Immature natural killer cell (primary cell): ENCODE measurements around the gene SLC38A1. TPM values are rescaled to one million over a fixed set of nuclear protein-coding genes. Genes with fewer than 3 reads are reported as not detected.
A peak's percentile ranks its signal among the peaks of the same experiment; 100 is the strongest.

Experiments
- DNase-seq, 3 donors: peaks; one replicate each; pipeline ENCODE4 v3.0.0; 2022; ENCODE audit warnings: mixed read lengths in 1 of 3
- H3K27ac Mint-ChIP-seq, 6 donors: one replicate each; pipeline ENCODE4 v1.8.0; 2020; ENCODE audit warnings: mixed read lengths in 6 of 6, mild to moderate bottlenecking in 5 of 6, inconsistent platforms in 4 of 6, moderate library complexity in 3 of 6
- H3K27me3 Mint-ChIP-seq, 3 donors: one replicate each; pipeline ENCODE4 v1.8.0; 2020 to 2021; ENCODE audit warnings: low read depth in 3 of 3, mild to moderate bottlenecking in 3 of 3, mixed read lengths in 3 of 3, moderate library complexity in 3 of 3, inconsistent platforms in 1 of 3
- H3K36me3 Mint-ChIP-seq, 3 donors: one replicate each; pipeline ENCODE4 v1.8.0; 2020; ENCODE audit warnings: mixed read lengths in 3 of 3, inconsistent platforms in 2 of 3, mild to moderate bottlenecking in 2 of 3
- H3K4me1 Mint-ChIP-seq, 2 donors: one replicate each; pipeline ENCODE4 v1.8.0; 2020; ENCODE audit warnings: inconsistent platforms in 2 of 2, mild to moderate bottlenecking in 2 of 2, mixed read lengths in 2 of 2, moderate library complexity in 1 of 2
- H3K4me3 Mint-ChIP-seq, 5 donors: one replicate each; pipeline ENCODE4 v1.8.0; 2020; ENCODE audit warnings: mild to moderate bottlenecking in 5 of 5, mixed read lengths in 5 of 5, inconsistent platforms in 3 of 5, moderate library complexity in 3 of 5
- H3K9me3 Mint-ChIP-seq, 6 donors: one replicate each; pipeline ENCODE4 v1.8.0; 2020; ENCODE audit warnings: mild to moderate bottlenecking in 6 of 6, mixed read lengths in 6 of 6, inconsistent platforms in 4 of 6, moderate library complexity in 3 of 6
- polyA plus RNA-seq, 3 donors: library from polyadenylated mRNA; unstranded; fragments of 300-500 nt; fragmentation: Illumina TruSeq; gene quantifications; one replicate each; pipeline ENCODE4 v1.2.3, GENCODE V29; 2021

SLC38A1 gene
- polyA plus RNA-seq, 3 donors from 2014 or later = 173 to 234 (median 210) TPM

- no peak overlapping the region for H3K4me3 Mint-ChIP-seq
- H3K9me3 Mint-ChIP-seq = no peaks in the 10 kb centered on the region
- DNase-seq = no peak
- peaks cover 7 to 16% (median 12%) of the 10 kb centered on the region in 3 donors for H3K27me3 Mint-ChIP-seq
- peaks cover 0 to 30% (median 5%) of the 10 kb centered on the region in 3 donors for H3K36me3 Mint-ChIP-seq
- peaks cover 61 to 92% of the 10 kb centered on the region in 2 donors for H3K4me1 Mint-ChIP-seq
- H3K27ac Mint-ChIP-seq = peak overlapping the region in 2 of 6 donors; percentile 15 to 17
Measured at GRCh38 chr12:46240436-46240835, 28.4 kb downstream of the SLC38A1 start.

GRCh38 chr12:46238821-46239220 lies 30.0 kb downstream of the SLC38A1 start:
- H3K36me3 Mint-ChIP-seq = peaks cover 0 to 33% (median 8%) of the 10 kb centered on the region in 3 donors
- peak overlapping the region in 3 of 6 donors; percentile 28 to 76 (median 66) for H3K27ac Mint-ChIP-seq

GRCh38 chr12:46237371-46238045 lies 31.3 kb downstream of the SLC38A1 start:
- Mint-ChIP-seq H3K27ac (peak overlapping the region in 4 of 6 donors; percentile 41 to 76 (median 68)), H3K9me3 (no peaks in the 10 kb centered on the region), H3K27me3 (peaks cover 4 to 18% (median 12%) of the 10 kb centered on the region in 3 donors), H3K4me3 (no peak overlapping the region), H3K4me1 (peaks cover 51 to 88% of the 10 kb centered on the region in 2 donors), H3K36me3 (peaks cover 0 to 33% (median 8%) of the 10 kb centered on the region in 3 donors)
- DNase-seq = no peak

More at GRCh38 chr12:46238821-46239220, 30.0 kb downstream of the SLC38A1 start:
- Mint-ChIP-seq H3K4me1 (peaks cover 57 to 92% of the 10 kb centered on the region in 2 donors), H3K4me3 (no peak overlapping the region), H3K27me3 (peaks cover 7 to 19% (median 12%) of the 10 kb centered on the region in 3 donors), H3K9me3 (no peaks in the 10 kb centered on the region)
- no peak for DNase-seq

- Mint-ChIP-seq H3K27me3 (peaks cover 2 to 6% (median 6%) of the 10 kb centered on the region in 3 donors), H3K4me1 (peaks cover 43 to 91% of the 10 kb centered on the region in 2 donors), H3K4me3 (no peak overlapping the region), H3K9me3 (no peaks in the 10 kb centered on the region), H3K36me3 (peaks cover 0 to 17% (median 3%) of the 10 kb centered on the region in 3 donors), H3K27ac (peak overlapping the region; percentile 11 to 77 (median 52))
- DNase-seq = no peak
Measured at GRCh38 chr12:46234000-46234399, 34.8 kb downstream of the SLC38A1 start.

GRCh38 chr12:46233423-46233822 lies 35.4 kb downstream of the SLC38A1 start:
- Mint-ChIP-seq H3K27ac (peak overlapping the region; percentile 11 to 83 (median 66)), H3K36me3 (peaks cover 0 to 20% (median 3%) of the 10 kb centered on the region in 3 donors), H3K27me3 (peaks cover 2 to 6% (median 5%) of the 10 kb centered on the region in 3 donors), H3K4me3 (no peak overlapping the region), H3K9me3 (no peaks in the 10 kb centered on the region), H3K4me1 (peaks cover 39 to 90% of the 10 kb centered on the region in 2 donors)
- DNase-seq = no peak

GRCh38 chr12:46230983-46231382 lies 37.9 kb downstream of the SLC38A1 start:
- Mint-ChIP-seq H3K4me1 (peaks cover 28 to 86% of the 10 kb centered on the region in 2 donors), H3K4me3 (no peak overlapping the region), H3K36me3 (peaks cover 6 to 22% (median 16%) of the 10 kb centered on the region in 3 donors), H3K27ac (peak overlapping the region in 4 of 6 donors; percentile 9 to 76 (median 62)), H3K9me3 (no peaks in the 10 kb centered on the region), H3K27me3 (peaks cover 0 to 3% (median 3%) of the 10 kb centered on the region in 3 donors)
- no peak for DNase-seq

- Mint-ChIP-seq H3K4me1 (peaks cover 26 to 86% of the 10 kb centered on the region in 2 donors), H3K27ac (peak overlapping the region in 5 of 6 donors; percentile 38 to 76 (median 52)), H3K4me3 (no peak overlapping the region), H3K36me3 (peaks cover 7 to 26% (median 16%) of the 10 kb centered on the region in 3 donors), H3K27me3 (peaks cover 0 to 3% (median 3%) of the 10 kb centered on the region in 3 donors), H3K9me3 (no peaks in the 10 kb centered on the region)
- no peak for DNase-seq
Measured at GRCh38 chr12:46230306-46230705, 38.5 kb downstream of the SLC38A1 start.

- Mint-ChIP-seq H3K4me1 (peaks cover 31 to 90% of the 10 kb centered on the region in 2 donors), H3K9me3 (no peaks in the 10 kb centered on the region), H3K27me3 (peaks cover 1 to 3% (median 3%) of the 10 kb centered on the region in 3 donors), H3K4me3 (no peak overlapping the region), H3K36me3 (peaks cover 16 to 35% (median 22%) of the 10 kb centered on the region in 3 donors), H3K27ac (peak overlapping the region; percentile 17 to 82 (median 74))
- DNase-seq = no peak
Measured at GRCh38 chr12:46227616-46228015, 41.2 kb downstream of the SLC38A1 start.

- no peak for DNase-seq
- peaks cover 3 to 6% (median 4%) of the 10 kb centered on the region in 3 donors for H3K27me3 Mint-ChIP-seq
- peaks cover 25 to 41% (median 26%) of the 10 kb centered on the region in 3 donors for H3K36me3 Mint-ChIP-seq
- H3K27ac Mint-ChIP-seq = peak overlapping the region; percentile 23 to 80 (median 76)
- H3K4me3 Mint-ChIP-seq = no peak overlapping the region
- no peaks in the 10 kb centered on the region for H3K9me3 Mint-ChIP-seq
- peaks cover 61 to 95% of the 10 kb centered on the region in 2 donors for H3K4me1 Mint-ChIP-seq
Measured at GRCh38 chr12:46224386-46224785, 44.5 kb downstream of the SLC38A1 start.

- peak overlapping the region; percentile 93 to 100 (median 100) for H3K27ac Mint-ChIP-seq
- H3K4me1 Mint-ChIP-seq = peaks cover 74 to 96% of the 10 kb centered on the region in 2 donors
- peaks cover 22 to 44% (median 25%) of the 10 kb centered on the region in 3 donors for H3K36me3 Mint-ChIP-seq
- peaks cover 7 to 12% (median 8%) of the 10 kb centered on the region in 3 donors for H3K27me3 Mint-ChIP-seq
- no peak for DNase-seq
- peak overlapping the region; percentile 48 to 74 (median 67) for H3K4me3 Mint-ChIP-seq
- H3K9me3 Mint-ChIP-seq = no peaks in the 10 kb centered on the region
Measured at GRCh38 chr12:46223047-46223446, 45.8 kb downstream of the SLC38A1 start.

GRCh38 chr12:46222636-46223035 lies 46.2 kb downstream of the SLC38A1 start:
- H3K9me3 Mint-ChIP-seq = no peaks in the 10 kb centered on the region
- no peak for DNase-seq
- H3K36me3 Mint-ChIP-seq = peaks cover 18 to 40% (median 23%) of the 10 kb centered on the region in 3 donors
- H3K4me3 Mint-ChIP-seq = peak overlapping the region; percentile 46 to 74 (median 61)
- H3K27ac Mint-ChIP-seq = peak overlapping the region; percentile 93 to 100 (median 100)
- peaks cover 74 to 96% of the 10 kb centered on the region in 2 donors for H3K4me1 Mint-ChIP-seq
- peaks cover 10 to 16% (median 12%) of the 10 kb centered on the region in 3 donors for H3K27me3 Mint-ChIP-seq

GRCh38 chr12:46221255-46222128 lies 47.4 kb downstream of the SLC38A1 start:
- Mint-ChIP-seq H3K4me3 (peak overlapping the region; percentile 27 to 72 (median 46)), H3K9me3 (no peaks in the 10 kb centered on the region), H3K27ac (peak overlapping the region; percentile 95 to 100 (median 100)), H3K36me3 (peaks cover 18 to 39% (median 22%) of the 10 kb centered on the region in 3 donors), H3K27me3 (peaks cover 13 to 23% (median 15%) of the 10 kb centered on the region in 3 donors), H3K4me1 (peaks cover 84 to 99% of the 10 kb centered on the region in 2 donors)
- DNase-seq = no peak
